Ishikawa (cell line): Measurements from ENCODE around the gene GGT7.

Source experiments
- CEBPB ChIP-seq: IDR thresholded peaks from 2 replicates; pipeline ENCODE4 v1.6.1; 2012
- CREB1 ChIP-seq: IDR thresholded peaks from 2 replicates; pipeline ENCODE4 v1.6.1; 2012; ENCODE audit warnings: low read depth
- EGR1 ChIP-seq: IDR thresholded peaks from 2 replicates; pipeline ENCODE4 v1.6.1; 2012
- EP300 ChIP-seq: IDR thresholded peaks from 2 replicates; pipeline ENCODE4 v1.6.1; 2012; ENCODE audit warnings: borderline replicate concordance
- FOXM1 ChIP-seq: IDR thresholded peaks from 2 replicates; pipeline ENCODE4 v1.6.1; 2012; ENCODE audit warnings: low read depth, borderline replicate concordance
- MAX ChIP-seq: IDR thresholded peaks from 2 replicates; pipeline ENCODE4 v1.6.1; 2012
- NFIC ChIP-seq: IDR thresholded peaks from 2 replicates; pipeline ENCODE4 v1.6.1; 2012
- RAD21 ChIP-seq: IDR thresholded peaks from 2 replicates; pipeline ENCODE4 v1.6.1; 2012; ENCODE audit warnings: low read depth
- REST ChIP-seq: IDR thresholded peaks from 2 replicates; pipeline ENCODE4 v1.6.1; 2012; ENCODE audit warnings: low read depth, mild to moderate bottlenecking
- TAF1 ChIP-seq: IDR thresholded peaks from 2 replicates; pipeline ENCODE4 v1.6.1; 2012; ENCODE audit warnings: low read depth, mild to moderate bottlenecking
- TCF12 ChIP-seq: IDR thresholded peaks from 2 replicates; pipeline ENCODE4 v1.6.1; 2012; ENCODE audit warnings: low read depth
- TEAD4 ChIP-seq: IDR thresholded peaks from 2 replicates; pipeline ENCODE4 v1.6.1; 2012
- USF1 ChIP-seq: IDR thresholded peaks from 2 replicates; pipeline ENCODE4 v1.6.1; 2012
- YY1 ChIP-seq: IDR thresholded peaks from 2 replicates; pipeline ENCODE4 v1.6.1; 2012; ENCODE audit warnings: low read depth
- ZBTB7A ChIP-seq: IDR thresholded peaks from 2 replicates; pipeline ENCODE4 v1.6.1; 2012; ENCODE audit warnings: low read depth

The GGT7 gene

GRCh38 chr20:34915749-34916455 is 43.2 kb upstream of the GGT7 start:
- no peak for TF ChIP-seq CEBPB
- no peak for TF ChIP-seq YY1
- no peak for TF ChIP-seq ZBTB7A
- no peak for TF ChIP-seq EGR1
- no peak for TF ChIP-seq TCF12
- TF ChIP-seq TEAD4, result no peak
- TF ChIP-seq EP300, result no peak
- TF ChIP-seq TAF1, result no peak
- TF ChIP-seq NFIC, result no peak
- no peak for TF ChIP-seq USF1
- no peak for TF ChIP-seq RAD21
- TF ChIP-seq FOXM1, result no peak
- no peak for TF ChIP-seq CREB1
- no peak for TF ChIP-seq REST
- TF ChIP-seq MAX, result no peak

GRCh38 chr20:34915131-34915530 is 42.5 kb upstream of the GGT7 start:
- TF ChIP-seq CEBPB (no peak), YY1 (no peak), TEAD4 (no peak), TAF1 (no peak), TCF12 (no peak), REST (no peak), EP300 (no peak), USF1 (no peak), ZBTB7A (no peak), CREB1 (no peak), EGR1 (no peak)

- TF ChIP-seq REST (no peak), EP300 (no peak), ZBTB7A (no peak), TAF1 (no peak), CEBPB (no peak), EGR1 (no peak), RAD21 (no peak), CREB1 (no peak), FOXM1 (no peak), NFIC (peak; percentile 86), USF1 (no peak), MAX (no peak), YY1 (no peak), TEAD4 (no peak), TCF12 (0 out of 2 replicates have a peak, but pooled peaks have one; percentile 30)
Measured at GRCh38 chr20:34907616-34908469, 35.2 kb upstream of the GGT7 start.
